ENCODE measurements around the gene GABPB2. TPM values are rescaled to one million over a fixed set of nuclear protein-coding genes. Genes with fewer than 3 reads are reported as not detected.

GABPB2 gene
- total RNA-seq, 2 experiments from 2014 or later, result 13.6 to 14.9 TPM

GRCh38 chr1:151133018-151133806, 62.7 kb downstream of the GABPB2 start:
- Mint-ChIP-seq H3K27ac (no peak overlapping the region), H3K4me1 (ENCODE audit: low read depth) (peaks cover 13% of the 10 kb centered on the region), H3K4me3 (no peak overlapping the region), H3K9me3 (no peaks in the 10 kb centered on the region), H3K36me3 (no peaks in the 10 kb centered on the region), H3K27me3 (peaks cover 4% of the 10 kb centered on the region)
- DNase-seq, result no peak
- intact Hi-C loops (cut with micrococcal nuclease), result no loop called here
- POLR2A ChIA-PET, result no interaction called here
- CTCF ChIA-PET, result no interaction called here

GRCh38 chr1:151134396-151134795, 63.8 kb downstream of the GABPB2 start:
- H3K4me3 Mint-ChIP-seq, result no peak overlapping the region
- DNase-seq, result no peak
- H3K9me3 Mint-ChIP-seq, result no peaks in the 10 kb centered on the region
- intact Hi-C loops (cut with micrococcal nuclease), result no loop called here
- peaks cover 4% of the 10 kb centered on the region for H3K27me3 Mint-ChIP-seq
- peaks cover 13% of the 10 kb centered on the region for H3K4me1 Mint-ChIP-seq (ENCODE audit: low read depth)
- POLR2A ChIA-PET, result no interaction called here
- no peaks in the 10 kb centered on the region for H3K36me3 Mint-ChIP-seq
- H3K27ac Mint-ChIP-seq, result no peak overlapping the region
- CTCF ChIA-PET, result interaction anchor here (1.4 kb wide), 1 partner anchor 34 kb away, joined by 8 read pairs; no protein-coding TSS in a partner anchor

GRCh38 chr1:151134991-151135390, 64.4 kb downstream of the GABPB2 start:
- H3K27ac Mint-ChIP-seq, result no peak overlapping the region

GRCh38 chr1:151135433-151136385, 65.1 kb downstream of the GABPB2 start:
- ChIA-PET POLR2A (no interaction called here), CTCF (interaction anchor here (0.9 to 1.4 kb wide), 4 partner anchors 22 to 111 kb away, joined by 5 to 8 read pairs (median 6); partner anchors contain the start of gene TNFAIP8L2)
- DNase-seq, result no peak
- H3K4me3 Mint-ChIP-seq, result no peak overlapping the region
- peaks cover 10% of the 10 kb centered on the region for H3K4me1 Mint-ChIP-seq (ENCODE audit: low read depth)
- no peak overlapping the region for H3K27ac Mint-ChIP-seq
- H3K36me3 Mint-ChIP-seq, result no peaks in the 10 kb centered on the region
- intact Hi-C loops (cut with micrococcal nuclease), result no loop called here
- no peaks in the 10 kb centered on the region for H3K9me3 Mint-ChIP-seq
- H3K27me3 Mint-ChIP-seq, result peaks cover 4% of the 10 kb centered on the region

More at GRCh38 chr1:151134991-151135390, 64.4 kb downstream of the GABPB2 start:
- Mint-ChIP-seq H3K27me3 (peaks cover 4% of the 10 kb centered on the region), H3K4me1 (ENCODE audit: low read depth) (peaks cover 13% of the 10 kb centered on the region), H3K36me3 (no peaks in the 10 kb centered on the region), H3K9me3 (no peaks in the 10 kb centered on the region), H3K4me3 (no peak overlapping the region)
- DNase-seq, result no peak
- intact Hi-C loops (cut with micrococcal nuclease), result no loop called here
- POLR2A ChIA-PET, result no interaction called here
- CTCF ChIA-PET, result interaction anchor here (0.6 to 1.4 kb wide), 4 partner anchors 22 to 644 kb away, joined by 5 to 8 read pairs (median 7); partner anchors contain the start of gene TNFAIP8L2

- CTCF ChIA-PET, result interaction anchor here (1.0 kb wide), 1 partner anchor 38 kb away, joined by 4 read pairs; no protein-coding TSS in a partner anchor
- Mint-ChIP-seq H3K9me3 (no peaks in the 10 kb centered on the region), H3K27ac (no peak overlapping the region), H3K27me3 (no peaks in the 10 kb centered on the region), H3K4me1 (ENCODE audit: low read depth) (no peaks in the 10 kb centered on the region), H3K4me3 (no peak overlapping the region), H3K36me3 (no peaks in the 10 kb centered on the region)
- POLR2A ChIA-PET, result no interaction called here
- intact Hi-C loops (cut with micrococcal nuclease), result no loop called here
- no peak for DNase-seq
These were observed 67.2 kb downstream of the GABPB2 start for GRCh38 chr1:151137789-151138188.

GRCh38 chr1:151142411-151143056, 72.0 kb downstream of the GABPB2 start:
- H3K27ac Mint-ChIP-seq, result no peak overlapping the region
- H3K4me3 Mint-ChIP-seq, result no peak overlapping the region
- peaks cover 6% of the 10 kb centered on the region for H3K4me1 Mint-ChIP-seq (ENCODE audit: low read depth)
- H3K36me3 Mint-ChIP-seq, result no peaks in the 10 kb centered on the region
- no peaks in the 10 kb centered on the region for H3K27me3 Mint-ChIP-seq
- no peaks in the 10 kb centered on the region for H3K9me3 Mint-ChIP-seq
- intact Hi-C loops (cut with micrococcal nuclease), result no loop called here
- ChIA-PET CTCF (interaction anchor here (0.6 to 2.8 kb wide), 5 partner anchors 13 to 118 kb away, joined by 3 to 16 read pairs (median 5); partner anchors contain the start of gene TNFAIP8L2), POLR2A (interaction anchor here (0.6 kb wide), 1 partner anchor 313 kb away, joined by 4 read pairs; no protein-coding TSS in a partner anchor)
- DNase-seq, result no peak

GRCh38 chr1:151143057-151143435, 72.5 kb downstream of the GABPB2 start:
- intact Hi-C loops (cut with micrococcal nuclease), result no loop called here
- H3K27me3 Mint-ChIP-seq, result no peaks in the 10 kb centered on the region
- ChIA-PET CTCF (interaction anchor here (0.6 to 2.8 kb wide), 6 partner anchors 12 to 119 kb away, joined by 3 to 16 read pairs (median 5); partner anchors contain the start of gene TNFAIP8L2), POLR2A (no interaction called here)
- peaks cover 6% of the 10 kb centered on the region for H3K4me1 Mint-ChIP-seq (ENCODE audit: low read depth)
- no peak for DNase-seq
- H3K4me3 Mint-ChIP-seq, result no peak overlapping the region
- H3K36me3 Mint-ChIP-seq, result no peaks in the 10 kb centered on the region
- no peak overlapping the region for H3K27ac Mint-ChIP-seq
- H3K9me3 Mint-ChIP-seq, result no peaks in the 10 kb centered on the region

- Mint-ChIP-seq H3K27me3 (no peaks in the 10 kb centered on the region), H3K9me3 (no peaks in the 10 kb centered on the region), H3K4me3 (no peak overlapping the region), H3K27ac (no peak overlapping the region), H3K36me3 (no peaks in the 10 kb centered on the region), H3K4me1 (ENCODE audit: low read depth) (peaks cover 6% of the 10 kb centered on the region)
- intact Hi-C loops (cut with micrococcal nuclease), result no loop called here
- POLR2A ChIA-PET, result no interaction called here
- CTCF ChIA-PET, result interaction anchor here (0.9 to 2.4 kb wide), 3 partner anchors 11 to 44 kb away, joined by 5 to 13 read pairs (median 5); partner anchors contain the start of gene TNFAIP8L2
- DNase-seq, result no peak
These were observed 73.4 kb downstream of the GABPB2 start for GRCh38 chr1:151143986-151144385.

- H3K27ac Mint-ChIP-seq, result no peak overlapping the region
- POLR2A ChIA-PET, result interaction anchor here (1.1 kb wide), 1 partner anchor 22 kb away, joined by 3 read pairs; no protein-coding TSS in a partner anchor
These were observed 74.1 kb downstream of the GABPB2 start for GRCh38 chr1:151144474-151145303.

GRCh38 chr1:151145304-151146071, 74.9 kb downstream of the GABPB2 start:
- Mint-ChIP-seq H3K27ac (no peak overlapping the region), H3K4me3 (peak overlapping the region; percentile 77), H3K4me1 (ENCODE audit: low read depth) (peaks cover 6% of the 10 kb centered on the region), H3K9me3 (no peaks in the 10 kb centered on the region), H3K27me3 (no peaks in the 10 kb centered on the region), H3K36me3 (no peaks in the 10 kb centered on the region)
- DNase-seq, result peak; percentile 42
- ChIA-PET CTCF (interaction anchor here (0.8 to 2.4 kb wide), 3 partner anchors 10 to 120 kb away, joined by 3 to 13 read pairs (median 7); no protein-coding TSS in a partner anchor), POLR2A (interaction anchor here (1.1 kb wide), 1 partner anchor 21 kb away, joined by 3 read pairs; no protein-coding TSS in a partner anchor)
- intact Hi-C loops (cut with micrococcal nuclease), result no loop called here

More at GRCh38 chr1:151144474-151145303, 74.1 kb downstream of the GABPB2 start:
- no peaks in the 10 kb centered on the region for H3K36me3 Mint-ChIP-seq
- DNase-seq, result no peak
- H3K9me3 Mint-ChIP-seq, result no peaks in the 10 kb centered on the region
- no peaks in the 10 kb centered on the region for H3K27me3 Mint-ChIP-seq
- CTCF ChIA-PET, result interaction anchor here (0.8 to 2.4 kb wide), 3 partner anchors 11 to 120 kb away, joined by 3 to 13 read pairs (median 7); no protein-coding TSS in a partner anchor
- intact Hi-C loops (cut with micrococcal nuclease), result no loop called here
- peaks cover 6% of the 10 kb centered on the region for H3K4me1 Mint-ChIP-seq (ENCODE audit: low read depth)
- H3K4me3 Mint-ChIP-seq, result no peak overlapping the region
